ENCODE measurements around the gene HMGB3. TPM values are rescaled to one million over a fixed set of nuclear protein-coding genes. Genes with fewer than 3 reads are reported as not detected.

Gene HMGB3
- total RNA-seq, 1 donor from 2014 or later: 1.7 TPM

DNA sequence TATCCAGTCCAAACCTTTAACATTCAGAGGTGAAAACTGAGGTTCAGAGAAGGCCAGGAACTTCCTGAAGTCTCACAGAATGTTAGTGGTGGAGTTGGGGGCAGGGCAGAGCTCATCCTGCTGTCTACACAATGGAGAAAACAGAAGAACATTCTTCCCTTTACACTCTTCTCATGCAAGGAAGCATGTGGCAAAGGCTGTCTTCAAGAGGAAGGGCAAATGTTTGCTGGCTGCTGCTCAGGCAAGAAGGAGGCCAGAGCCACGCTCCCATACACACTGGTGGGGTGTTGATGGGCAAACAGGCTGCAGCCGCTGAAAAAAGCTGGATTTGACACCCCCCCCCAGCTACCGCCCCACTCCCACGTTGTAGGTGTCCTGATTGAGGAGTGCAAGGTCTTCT, 32.5 kb downstream of the HMGB3 start:
- intact Hi-C loops (cut with DNase I): no loop called here

DNA sequence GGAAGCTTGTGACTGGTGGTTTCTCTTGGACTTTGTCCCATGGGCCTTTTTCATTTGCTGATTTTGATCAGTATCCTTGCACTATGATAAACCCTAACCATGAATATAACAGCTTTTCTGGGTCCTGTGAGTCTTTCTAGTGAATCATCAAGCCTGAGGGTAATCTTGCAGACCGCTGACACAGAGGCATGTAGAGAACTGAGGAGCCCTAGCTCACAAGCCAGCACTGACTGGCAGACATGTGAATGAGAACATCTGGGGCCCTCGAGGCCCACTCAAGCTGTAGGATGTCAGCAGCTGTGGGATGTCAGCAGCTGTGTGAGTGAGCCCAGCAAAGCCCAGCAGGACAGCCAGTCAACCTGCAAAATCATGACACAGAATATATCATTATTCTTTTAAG, 36.7 kb downstream of the HMGB3 start:
- no peaks in the 10 kb centered on the region for H3K27me3 ChIP-seq
- intact Hi-C loops (cut with DNase I): no loop called here
- H3K4me1 ChIP-seq: no peaks in the 10 kb centered on the region
- H3K27ac ChIP-seq: no peak overlapping the region
- TF ChIP-seq, protein P1, sequence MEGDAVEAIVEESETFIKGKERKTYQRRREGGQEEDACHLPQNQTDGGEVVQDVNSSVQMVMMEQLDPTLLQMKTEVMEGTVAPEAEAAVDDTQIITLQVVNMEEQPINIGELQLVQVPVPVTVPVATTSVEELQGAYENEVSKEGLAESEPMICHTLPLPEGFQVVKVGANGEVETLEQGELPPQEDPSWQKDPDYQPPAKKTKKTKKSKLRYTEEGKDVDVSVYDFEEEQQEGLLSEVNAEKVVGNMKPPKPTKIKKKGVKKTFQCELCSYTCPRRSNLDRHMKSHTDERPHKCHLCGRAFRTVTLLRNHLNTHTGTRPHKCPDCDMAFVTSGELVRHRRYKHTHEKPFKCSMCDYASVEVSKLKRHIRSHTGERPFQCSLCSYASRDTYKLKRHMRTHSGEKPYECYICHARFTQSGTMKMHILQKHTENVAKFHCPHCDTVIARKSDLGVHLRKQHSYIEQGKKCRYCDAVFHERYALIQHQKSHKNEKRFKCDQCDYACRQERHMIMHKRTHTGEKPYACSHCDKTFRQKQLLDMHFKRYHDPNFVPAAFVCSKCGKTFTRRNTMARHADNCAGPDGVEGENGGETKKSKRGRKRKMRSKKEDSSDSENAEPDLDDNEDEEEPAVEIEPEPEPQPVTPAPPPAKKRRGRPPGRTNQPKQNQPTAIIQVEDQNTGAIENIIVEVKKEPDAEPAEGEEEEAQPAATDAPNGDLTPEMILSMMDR (IDR thresholded peaks at IDR 0.05): no peak
- TF ChIP-seq POLR2A (IDR thresholded peaks at IDR 0.05) (no peak), POLR2AphosphoS5 (IDR thresholded peaks at IDR 0.05; ENCODE audit: insufficient read depth in 1 of 2, low read depth in 1 of 2) (no peak)
- H3K4me3 ChIP-seq: no peak overlapping the region
- H3K9me3 ChIP-seq: no peaks in the 10 kb centered on the region
- no peaks in the 10 kb centered on the region for H3K36me3 ChIP-seq
- no peak for DNase-seq (ENCODE audit: extremely low spot score in 2 of 2)

More for the DNA sequence above, 32.5 kb downstream of the HMGB3 start:
- DNase-seq (ENCODE audit: extremely low spot score in 2 of 2): no peak
- Histone ChIP-seq H3K4me1 (no peaks in the 10 kb centered on the region), H3K27ac (no peak overlapping the region), H3K36me3 (no peaks in the 10 kb centered on the region), H3K4me3 (no peak overlapping the region), H3K9me3 (no peaks in the 10 kb centered on the region), H3K27me3 (no peaks in the 10 kb centered on the region)
- TF ChIP-seq, protein P1 (IDR thresholded peaks at IDR 0.05): no peak
- TF ChIP-seq POLR2AphosphoS5 (IDR thresholded peaks at IDR 0.05; ENCODE audit: insufficient read depth in 1 of 2, low read depth in 1 of 2) (no peak), POLR2A (IDR thresholded peaks at IDR 0.05) (no peak)

DNA sequence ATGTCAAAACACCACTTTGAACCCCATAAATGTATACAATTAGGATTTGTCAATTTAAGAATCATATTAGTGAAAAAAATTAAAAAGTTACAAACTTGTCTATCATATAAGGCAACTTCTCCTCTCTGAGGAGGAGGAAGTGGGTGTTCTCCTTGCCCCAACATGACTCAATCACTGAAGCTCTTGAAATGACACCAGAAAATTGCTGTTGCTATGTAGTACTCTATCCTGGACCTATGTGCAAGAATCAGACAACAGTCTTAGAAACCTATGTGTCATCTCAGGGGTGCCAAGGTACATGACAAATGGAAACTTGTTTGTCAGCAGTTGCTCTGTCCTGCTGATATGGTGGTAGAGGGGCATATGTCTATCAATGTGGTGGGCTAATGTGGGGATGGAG, 47.7 kb downstream of the HMGB3 start:
- Histone ChIP-seq H3K27ac (no peak overlapping the region), H3K4me1 (no peaks in the 10 kb centered on the region), H3K9me3 (no peaks in the 10 kb centered on the region), H3K4me3 (no peak overlapping the region), H3K36me3 (no peaks in the 10 kb centered on the region), H3K27me3 (no peaks in the 10 kb centered on the region)
- TF ChIP-seq, protein P1 (IDR thresholded peaks at IDR 0.05): no peak
- TF ChIP-seq POLR2AphosphoS5 (IDR thresholded peaks at IDR 0.05; ENCODE audit: insufficient read depth in 1 of 2, low read depth in 1 of 2) (no peak), POLR2A (IDR thresholded peaks at IDR 0.05) (no peak)
- intact Hi-C loops (cut with DNase I): no loop called here
- DNase-seq (ENCODE audit: extremely low spot score in 2 of 2): no peak

DNA sequence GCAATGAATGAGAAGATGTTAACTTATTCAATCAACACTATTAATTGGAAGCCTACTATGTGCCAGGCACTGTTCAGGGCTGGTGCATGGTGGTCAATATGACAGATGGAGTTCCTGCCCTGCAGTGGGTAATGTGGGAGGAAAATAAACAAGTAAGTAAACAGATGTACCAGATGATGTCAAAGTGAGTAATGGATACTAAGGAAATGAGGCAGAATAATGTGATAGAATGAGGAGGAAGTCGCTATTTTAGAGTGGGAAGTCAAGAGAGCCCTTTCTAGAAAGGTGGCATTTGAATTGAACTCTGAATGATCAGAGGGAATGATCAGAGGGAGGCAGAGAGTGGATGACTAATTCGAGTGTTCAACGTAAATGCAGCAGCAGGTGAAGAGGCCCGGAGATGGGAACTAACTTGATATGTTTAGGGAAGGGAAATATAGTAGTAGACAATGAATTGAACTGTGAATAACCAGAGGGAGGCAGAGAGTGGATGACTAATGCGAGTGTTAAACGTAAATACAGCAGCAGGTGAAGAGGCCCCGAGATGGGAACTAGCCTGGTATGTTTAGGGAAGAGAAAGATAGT, 48.3 kb downstream of the HMGB3 start:
- intact Hi-C loops (cut with DNase I): no loop called here
- DNase-seq (ENCODE audit: extremely low spot score in 2 of 2): no peak
- H3K9me3 ChIP-seq: no peaks in the 10 kb centered on the region
- no peaks in the 10 kb centered on the region for H3K27me3 ChIP-seq
- TF ChIP-seq, protein P1 (IDR thresholded peaks at IDR 0.05): no peak
- TF ChIP-seq POLR2AphosphoS5 (IDR thresholded peaks at IDR 0.05; ENCODE audit: insufficient read depth in 1 of 2, low read depth in 1 of 2) (no peak), POLR2A (IDR thresholded peaks at IDR 0.05) (no peak)
- no peak overlapping the region for H3K27ac ChIP-seq
- H3K36me3 ChIP-seq: no peaks in the 10 kb centered on the region
- H3K4me3 ChIP-seq: no peak overlapping the region
- no peaks in the 10 kb centered on the region for H3K4me1 ChIP-seq

DNA sequence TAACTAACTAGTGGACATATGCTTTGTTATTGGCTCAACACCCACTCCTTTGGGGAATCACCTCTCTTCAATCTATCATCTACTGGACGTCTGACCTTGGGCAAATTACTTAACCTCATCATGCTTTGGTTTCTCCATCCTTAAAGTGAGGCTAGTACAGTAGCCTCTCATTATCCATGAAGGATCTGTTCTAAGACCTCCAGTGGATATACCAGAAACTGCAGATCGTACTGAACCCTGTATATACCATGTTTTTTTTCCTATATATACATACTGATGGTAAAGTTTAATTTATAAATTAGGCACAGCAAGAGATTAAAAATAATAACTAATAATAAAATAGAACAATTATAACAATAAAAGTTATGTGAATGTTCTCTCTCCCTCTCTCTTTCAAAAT, 56.2 kb downstream of the HMGB3 start:
- H3K4me1 ChIP-seq: no peaks in the 10 kb centered on the region
- intact Hi-C loops (cut with DNase I): no loop called here
- TF ChIP-seq POLR2A (IDR thresholded peaks at IDR 0.05) (no peak), POLR2AphosphoS5 (IDR thresholded peaks at IDR 0.05; ENCODE audit: insufficient read depth in 1 of 2, low read depth in 1 of 2) (no peak)
- TF ChIP-seq, protein P1 (IDR thresholded peaks at IDR 0.05): no peak
- H3K36me3 ChIP-seq: no peaks in the 10 kb centered on the region
- no peaks in the 10 kb centered on the region for H3K27me3 ChIP-seq
- no peak for DNase-seq (ENCODE audit: extremely low spot score in 2 of 2)
- H3K9me3 ChIP-seq: no peaks in the 10 kb centered on the region
- no peak overlapping the region for H3K4me3 ChIP-seq
- no peak overlapping the region for H3K27ac ChIP-seq

Data from vagina (tissue), 2 donors.